Activated B cell treated with CpG ODN at 0.5 μM for 24 hours (primary cell): Measurements from ENCODE around the gene LSAMP. TPM values are rescaled to one million over a fixed set of nuclear protein-coding genes. Genes with fewer than 3 reads are reported as not detected.
A peak's percentile ranks its signal among the peaks of the same experiment; 100 is the strongest.
"Not testable (repeated sequence)": the region's sequence is repeated elsewhere in the genome, so short reads cannot be mapped to it uniquely, and the experiment has no call there.

ENCODE experiments used
- ATAC-seq: fragments of 200-7000 bp; cut with Tn5 transposase; one replicate; pipeline ENCODE4 v1.10.0; 2021; ENCODE audit warnings: low read depth, mild to moderate bottlenecking, moderate library complexity
- CTCF ChIA-PET: fragments of 350-600 bp; sonication (Branson Sonifier 250); formaldehyde crosslinking; loops from one replicate; lab custom pipeline; 2021; ENCODE audit warnings: antibody characterized with exemption; lab: Charles Lee
- POLR2A ChIA-PET: fragments of 350-600 bp; sonication (Branson Sonifier 250); formaldehyde crosslinking; loops from one replicate; lab custom pipeline; 2021; ENCODE audit warnings: antibody characterized with exemption; lab: Charles Lee
- DNase-seq: peaks from one replicate; pipeline ENCODE4 v3.0.0; 2022
- H3K27ac Mint-ChIP-seq: one replicate; pipeline ENCODE4 v1.8.0; 2020; ENCODE audit warnings: mixed read lengths
- H3K27me3 Mint-ChIP-seq: one replicate; pipeline ENCODE4 v1.8.0; 2021; ENCODE audit warnings: mixed read lengths
- H3K36me3 Mint-ChIP-seq: one replicate; pipeline ENCODE4 v1.8.0; 2021; ENCODE audit warnings: low read depth, mixed read lengths
- H3K4me1 Mint-ChIP-seq: one replicate; pipeline ENCODE4 v1.8.0; 2021; ENCODE audit warnings: mixed read lengths
- H3K4me3 Mint-ChIP-seq: one replicate; pipeline ENCODE4 v1.8.0; 2020; ENCODE audit warnings: mild to moderate bottlenecking, mixed read lengths
- H3K9me3 Mint-ChIP-seq: one replicate; pipeline ENCODE4 v1.8.0; 2020; ENCODE audit warnings: mixed read lengths
- intact Hi-C: fragments of 100-400 bp; cut with micrococcal nuclease; formaldehyde crosslinking; loops from one replicate; pipeline ENCODE4 v1.15.1; 2024
- total RNA-seq: library from RNA; stranded (reverse); gene quantifications from 2 replicates; pipeline ENCODE4 v1.2.3, GENCODE V29; 2022
- TF ChIP-seq, protein P1 (sequence below): fragments of 200-600 bp; IDR thresholded peaks from one replicate; pipeline ENCODE4 v1.8.0; 2022; ENCODE audit warnings: antibody characterized with exemption, mild to moderate bottlenecking

The LSAMP gene
- total RNA-seq, 1 donor from 2014 or later: 0.16 TPM

GRCh38 chr3:115787818-115788217, 657.5 kb downstream of the LSAMP start:
- no peaks in the 10 kb centered on the region for H3K9me3 Mint-ChIP-seq
- no peak overlapping the region for H3K4me3 Mint-ChIP-seq
- ChIA-PET CTCF (interaction anchor here (1.1 kb wide), 1 partner anchor 27 kb away, joined by 3 read pairs; no protein-coding TSS in a partner anchor), POLR2A (interaction anchor here (0.7 kb wide), 1 partner anchor 129 kb away, joined by 5 read pairs; no protein-coding TSS in a partner anchor)
- ATAC-seq: no peak
- H3K36me3 Mint-ChIP-seq: peaks cover 1% of the 10 kb centered on the region
- TF ChIP-seq, protein P1, sequence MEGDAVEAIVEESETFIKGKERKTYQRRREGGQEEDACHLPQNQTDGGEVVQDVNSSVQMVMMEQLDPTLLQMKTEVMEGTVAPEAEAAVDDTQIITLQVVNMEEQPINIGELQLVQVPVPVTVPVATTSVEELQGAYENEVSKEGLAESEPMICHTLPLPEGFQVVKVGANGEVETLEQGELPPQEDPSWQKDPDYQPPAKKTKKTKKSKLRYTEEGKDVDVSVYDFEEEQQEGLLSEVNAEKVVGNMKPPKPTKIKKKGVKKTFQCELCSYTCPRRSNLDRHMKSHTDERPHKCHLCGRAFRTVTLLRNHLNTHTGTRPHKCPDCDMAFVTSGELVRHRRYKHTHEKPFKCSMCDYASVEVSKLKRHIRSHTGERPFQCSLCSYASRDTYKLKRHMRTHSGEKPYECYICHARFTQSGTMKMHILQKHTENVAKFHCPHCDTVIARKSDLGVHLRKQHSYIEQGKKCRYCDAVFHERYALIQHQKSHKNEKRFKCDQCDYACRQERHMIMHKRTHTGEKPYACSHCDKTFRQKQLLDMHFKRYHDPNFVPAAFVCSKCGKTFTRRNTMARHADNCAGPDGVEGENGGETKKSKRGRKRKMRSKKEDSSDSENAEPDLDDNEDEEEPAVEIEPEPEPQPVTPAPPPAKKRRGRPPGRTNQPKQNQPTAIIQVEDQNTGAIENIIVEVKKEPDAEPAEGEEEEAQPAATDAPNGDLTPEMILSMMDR: no peak
- peaks cover 18% of the 10 kb centered on the region for H3K4me1 Mint-ChIP-seq
- intact Hi-C loops: loop anchor here (10.0 kb wide), 1 partner anchor 1943 kb away; no protein-coding TSS in a partner anchor
- no peak for DNase-seq
- H3K27ac Mint-ChIP-seq: no peak overlapping the region
- peaks cover 10% of the 10 kb centered on the region for H3K27me3 Mint-ChIP-seq

- Mint-ChIP-seq H3K4me1 (peaks cover 17% of the 10 kb centered on the region), H3K36me3 (peaks cover 1% of the 10 kb centered on the region), H3K27ac (no peak overlapping the region), H3K4me3 (no peak overlapping the region), H3K27me3 (peaks cover 9% of the 10 kb centered on the region), H3K9me3 (no peaks in the 10 kb centered on the region)
- intact Hi-C loops: loop anchor here (2.0 to 10.0 kb wide), 3 partner anchors 29 to 1941 kb away; no protein-coding TSS in a partner anchor
- ChIA-PET CTCF (interaction anchor here (1.1 to 1.3 kb wide), 4 partner anchors 29 to 959 kb away, joined by 3 to 5 read pairs (median 3); no protein-coding TSS in a partner anchor), POLR2A (no interaction called here)
- TF ChIP-seq, protein P1: no peak
- DNase-seq (no peak), ATAC-seq (no peak)
These were observed 659.5 kb downstream of the LSAMP start for GRCh38 chr3:115785782-115786181.

DNA sequence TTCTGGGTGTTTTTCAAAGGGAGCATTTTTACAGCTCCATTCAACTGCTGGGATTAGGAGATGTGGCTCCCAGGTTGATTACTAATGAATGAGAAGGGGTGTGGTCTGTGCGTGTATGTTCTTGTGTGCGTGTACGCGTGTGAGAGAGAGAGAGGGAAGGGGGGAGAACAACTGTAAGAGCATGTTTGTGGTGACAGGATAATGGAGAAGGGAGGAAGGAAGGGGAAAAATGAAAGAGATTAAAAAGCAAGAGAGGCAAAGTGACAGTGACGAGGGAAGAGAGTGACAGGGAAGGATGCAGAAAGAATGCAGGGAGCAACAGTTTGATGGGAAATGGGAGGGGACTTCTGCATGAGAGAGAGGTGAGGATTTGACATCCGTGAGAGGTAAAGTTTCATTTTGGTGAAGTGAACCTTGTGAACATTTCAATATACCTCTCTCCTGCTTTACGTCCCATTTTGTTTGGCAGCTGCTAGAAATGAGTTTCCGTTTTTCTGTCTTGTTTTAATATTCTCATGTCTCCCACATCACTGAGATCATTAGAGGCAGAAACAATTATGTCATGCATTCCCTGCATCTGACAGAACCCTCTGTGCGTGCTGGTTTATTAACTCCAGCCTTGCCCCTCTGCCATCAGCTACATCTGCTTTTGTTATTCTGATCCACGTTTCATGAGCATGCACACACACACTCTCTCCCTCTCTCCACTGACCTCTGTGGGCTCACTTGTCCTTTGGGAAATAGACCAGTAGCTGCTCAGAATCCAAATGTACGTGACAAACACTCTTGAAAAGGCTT, 660.3 kb downstream of the LSAMP start:
- CTCF ChIA-PET: interaction anchor here (0.9 to 2.2 kb wide), 15 partner anchors 18 to 1404 kb away, joined by 3 to 19 read pairs (median 3); no protein-coding TSS in a partner anchor
- H3K9me3 Mint-ChIP-seq: no peaks in the 10 kb centered on the region
- TF ChIP-seq, protein P1: peak; percentile 4
- intact Hi-C loops: loop anchor here (1.0 to 10.0 kb wide), 15 partner anchors 30 to 1940 kb away; partner anchors contain the start of genes CCDC191, QTRT2 and ZBTB20
- peaks cover 14% of the 10 kb centered on the region for H3K4me1 Mint-ChIP-seq
- H3K36me3 Mint-ChIP-seq: peaks cover 1% of the 10 kb centered on the region
- H3K27me3 Mint-ChIP-seq: peaks cover 8% of the 10 kb centered on the region
- ATAC-seq: no peak
- peak overlapping the region; percentile 4 for H3K27ac Mint-ChIP-seq
- H3K4me3 Mint-ChIP-seq: peak overlapping the region; percentile 93
- DNase-seq: no peak
- POLR2A ChIA-PET: interaction anchor here (0.6 to 1.5 kb wide), 4 partner anchors 598 to 1571 kb away, joined by 3 to 13 read pairs (median 4); partner anchors contain the start of gene ZBTB20

- DNase-seq (peak; percentile 86), ATAC-seq (peak; percentile 87)
- Mint-ChIP-seq H3K4me1 (peaks cover 14% of the 10 kb centered on the region), H3K9me3 (no peaks in the 10 kb centered on the region), H3K4me3 (peak overlapping the region; percentile 93), H3K27ac (peak overlapping the region; percentile 93), H3K27me3 (peaks cover 8% of the 10 kb centered on the region), H3K36me3 (peaks cover 1% of the 10 kb centered on the region)
- TF ChIP-seq, protein P1: peak; percentile 73
- CTCF ChIA-PET: interaction anchor here (0.7 to 2.2 kb wide), 21 partner anchors 17 to 1403 kb away, joined by 3 to 19 read pairs (median 3); partner anchors contain the start of gene ZBTB20
- intact Hi-C loops: loop anchor here (1.0 to 10.0 kb wide), 15 partner anchors 31 to 1939 kb away; partner anchors contain the start of genes CCDC191, QTRT2 and ZBTB20
- POLR2A ChIA-PET: interaction anchor here (0.6 to 1.5 kb wide), 5 partner anchors 597 to 1728 kb away, joined by 3 to 13 read pairs (median 4); partner anchors contain the start of genes CCDC191, QTRT2 and ZBTB20
These were observed 661.1 kb downstream of the LSAMP start for GRCh38 chr3:115783938-115784738.

DNA sequence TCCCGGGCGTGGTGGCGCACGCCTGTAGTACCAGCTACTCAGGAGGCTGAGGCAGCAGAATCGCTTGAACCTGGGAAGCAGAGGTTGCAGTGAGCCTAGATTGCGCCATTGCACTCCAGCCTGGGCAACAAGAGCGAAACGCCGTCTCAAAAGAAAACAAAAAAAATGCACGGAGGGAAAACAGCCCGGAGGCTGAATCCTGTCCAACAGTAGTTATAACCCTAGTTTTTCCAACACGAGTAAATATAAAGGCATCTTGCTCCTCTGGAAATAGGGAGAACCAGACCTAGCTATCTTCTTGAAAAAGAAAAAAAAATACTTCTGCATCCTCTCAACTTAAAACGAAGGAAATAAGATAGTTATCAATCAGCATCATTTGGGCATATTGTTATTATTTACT, 661.9 kb downstream of the LSAMP start:
- intact Hi-C loops: loop anchor here (5.0 to 10.0 kb wide), 3 partner anchors 1331 to 1939 kb away; no protein-coding TSS in a partner anchor
- not testable (repeated sequence) for H3K27me3 Mint-ChIP-seq, H3K9me3 Mint-ChIP-seq, H3K36me3 Mint-ChIP-seq, ATAC-seq, H3K27ac Mint-ChIP-seq, H3K4me3 Mint-ChIP-seq, DNase-seq
- CTCF ChIA-PET: interaction anchor here (0.7 to 2.2 kb wide), 14 partner anchors 16 to 692 kb away, joined by 3 to 19 read pairs (median 3); no protein-coding TSS in a partner anchor
- peaks cover 14% of the 10 kb centered on the region for H3K4me1 Mint-ChIP-seq
- POLR2A ChIA-PET: interaction anchor here (1.1 to 1.5 kb wide), 3 partner anchors 596 to 956 kb away, joined by 3 to 13 read pairs (median 4); partner anchors contain the start of gene ZBTB20
